PC-9 (cell line): ENCODE measurements around the gene MORC2. TPM values are rescaled to one million over a fixed set of nuclear protein-coding genes. Genes with fewer than 3 reads are reported as not detected.

ENCODE experiments used
- BruUV-seq: library from RNA; stranded (reverse); fragments of 400-500 nt; replicated peaks from 2 replicates; lab custom pipeline; 2021; lab: Mats Ljungman, UMichigan
- CTCF ChIA-PET: fragments of 300-600 bp; sonication (Branson Sonifier 250); formaldehyde crosslinking; loops from one replicate; lab custom pipeline; 2022; ENCODE audit warnings: antibody characterized with exemption; lab: Charles Lee
- POLR2A ChIA-PET: fragments of 300-600 bp; sonication (Branson Sonifier 250); formaldehyde crosslinking; loops from one replicate; lab custom pipeline; 2022; ENCODE audit warnings: antibody characterized with exemption; ENCODE audit not compliant: unreplicated experiment; lab: Charles Lee
- DNase-seq, 2 experiments: peaks; one replicate each; pipeline versions ENCODE4 v3.0.0 to v3.0.0-alpha.2; 2015 to 2022; ENCODE audit warnings: mixed read lengths in 1 of 2
- H2AFZ ChIP-seq: fragments of 200-600 bp; sonication (generic); 2 replicates; pipeline ENCODE4 v1.8.1; 2017; ENCODE audit warnings: antibody characterized with exemption
- H3F3A ChIP-seq: fragments of 200-600 bp; sonication (generic); 2 replicates; pipeline ENCODE4 v1.8.1; 2017; ENCODE audit warnings: antibody characterized with exemption, mild to moderate bottlenecking, low read depth; ENCODE audit not compliant: insufficient read depth
- H3K27ac ChIP-seq: fragments of 200-600 bp; sonication (generic); 2 replicates; pipeline ENCODE4 v1.6.1; 2016; ENCODE audit warnings: mixed run types
- H3K27me3 ChIP-seq: fragments of 200-600 bp; sonication (generic); 2 replicates; pipeline ENCODE4 v1.6.1; 2016; ENCODE audit warnings: low read depth, mixed run types; ENCODE audit not compliant: insufficient read depth
- H3K36me3 ChIP-seq: fragments of 200-600 bp; sonication (generic); 2 replicates; pipeline ENCODE4 v1.6.1; 2016; ENCODE audit warnings: low read depth, mixed run types
- H3K4me1 ChIP-seq: fragments of 200-600 bp; sonication (generic); replicated peaks from 2 replicates; pipeline ENCODE4 v1.6.1; 2016; ENCODE audit warnings: mixed run types; ENCODE audit not compliant: insufficient read depth
- H3K4me2 ChIP-seq: fragments of 200-600 bp; sonication (generic); 2 replicates; pipeline ENCODE4 v1.6.1; 2017; ENCODE audit warnings: mixed run types
- H3K4me3 ChIP-seq: fragments of 200-600 bp; sonication (generic); 2 replicates; pipeline ENCODE4 v1.6.1; 2016; ENCODE audit warnings: mixed run types
- H3K79me2 ChIP-seq: fragments of 200-600 bp; sonication (generic); 2 replicates; pipeline ENCODE4 v1.6.1; 2017; ENCODE audit warnings: low read depth, mixed run types
- H3K9me2 ChIP-seq: fragments of 200-600 bp; sonication (generic); 2 replicates; pipeline ENCODE4 v1.8.1; 2017; ENCODE audit warnings: mild to moderate bottlenecking; ENCODE audit not compliant: insufficient read depth
- H3K9me3 ChIP-seq: fragments of 200-600 bp; sonication (generic); 2 replicates; pipeline ENCODE4 v1.8.1; 2016; ENCODE audit warnings: low read depth; ENCODE audit not compliant: insufficient read depth
- H4K20me1 ChIP-seq: fragments of 200-600 bp; sonication (generic); 2 replicates; pipeline ENCODE4 v1.8.1; 2017; ENCODE audit not compliant: insufficient read depth
- CTCF ChIP-seq: fragments of 200-600 bp; sonication (generic); conservative IDR thresholded peaks from 2 replicates; pipeline ENCODE4 v1.6.1; 2017; ENCODE audit warnings: mixed run types, antibody characterized with exemption, mild to moderate bottlenecking, moderate library complexity
- EZH2 ChIP-seq: fragments of 200-600 bp; sonication (generic); IDR thresholded peaks from 2 replicates; pipeline ENCODE4 v1.8.0; 2017; ENCODE audit warnings: antibody characterized with exemption, low read depth
- intact Hi-C: fragments of 100-400 bp; cut with micrococcal nuclease; formaldehyde crosslinking; loops from one replicate; pipeline ENCODE4 v1.10.0; 2022; ENCODE audit not compliant: unreplicated experiment
- total RNA-seq: library from RNA; stranded (reverse); gene quantifications from 2 replicates; pipeline ENCODE4 v1.2.3, GENCODE V29; 2021

MORC2 gene
- total RNA-seq, 1 experiment from 2014 or later = 39.8 TPM

- no TSS peak for BruUV-seq
- Histone ChIP-seq H3K36me3 (no peaks in the 10 kb centered on the region), H4K20me1 (no peaks in the 10 kb centered on the region), H3K9me2 (no peaks in the 10 kb centered on the region), H3K4me2 (no peak overlapping the region), H3K4me1 (no peaks in the 10 kb centered on the region), H3K4me3 (no peak overlapping the region), H3K9me3 (no peaks in the 10 kb centered on the region), H3K27me3 (no peaks in the 10 kb centered on the region), H3F3A (no peaks in the 10 kb centered on the region), H3K27ac (no peak overlapping the region), H3K79me2 (no peaks in the 10 kb centered on the region), H2AFZ (no peak overlapping the region)
- TF ChIP-seq EZH2 = no peak
- no peak for TF ChIP-seq CTCF
- no peak for DNase-seq
- ChIA-PET CTCF (no interaction called here), POLR2A (no interaction called here)
- intact Hi-C loops = no loop called here
Observed at GRCh38 chr22:30893434-30894370, 74.9 kb downstream of the MORC2 start.

GRCh38 chr22:30892731-30893221 is 75.8 kb downstream of the MORC2 start:
- Histone ChIP-seq H3K27me3 (no peaks in the 10 kb centered on the region), H3K79me2 (no peaks in the 10 kb centered on the region), H3K9me3 (no peaks in the 10 kb centered on the region), H3K4me1 (no peaks in the 10 kb centered on the region), H3K27ac (no peak overlapping the region), H3K4me2 (no peak overlapping the region), H2AFZ (no peak overlapping the region), H3F3A (no peaks in the 10 kb centered on the region), H3K9me2 (no peaks in the 10 kb centered on the region), H3K36me3 (no peaks in the 10 kb centered on the region), H4K20me1 (no peaks in the 10 kb centered on the region), H3K4me3 (no peak overlapping the region)
- BruUV-seq = no TSS peak
- POLR2A ChIA-PET = no interaction called here
- TF ChIP-seq CTCF = no peak
- TF ChIP-seq EZH2 = no peak
- CTCF ChIA-PET = no interaction called here
- intact Hi-C loops = no loop called here
- no peak for DNase-seq

- H3K4me1 ChIP-seq = no peaks in the 10 kb centered on the region
- TF ChIP-seq CTCF (no peak), EZH2 (no peak)
- H3K27ac ChIP-seq = no peak overlapping the region
- H3K79me2 ChIP-seq = no peaks in the 10 kb centered on the region
- ChIA-PET POLR2A (no interaction called here), CTCF (interaction anchor here (0.5 kb wide), 1 partner anchor 122 kb away, joined by 3 read pairs; no protein-coding TSS in a partner anchor)
- no peak overlapping the region for H3K4me3 ChIP-seq
- H3F3A ChIP-seq = no peaks in the 10 kb centered on the region
- no peaks in the 10 kb centered on the region for H4K20me1 ChIP-seq
- no peaks in the 10 kb centered on the region for H3K9me3 ChIP-seq
- H3K27me3 ChIP-seq = no peaks in the 10 kb centered on the region
- no peak for DNase-seq
- intact Hi-C loops = no loop called here
- H3K9me2 ChIP-seq = no peaks in the 10 kb centered on the region
- no peak overlapping the region for H2AFZ ChIP-seq
- no peak overlapping the region for H3K4me2 ChIP-seq
- no peaks in the 10 kb centered on the region for H3K36me3 ChIP-seq
- no TSS peak for BruUV-seq
Observed at GRCh38 chr22:30892286-30892685, 76.3 kb downstream of the MORC2 start.
